Neutrophil (primary cell): Measurements from ENCODE around the gene NPHP3.

ENCODE experiments used
- H3K27ac ChIP-seq: fragments of 200-600 bp; sonication (generic); 2 replicates; pipeline ENCODE4 v1.5.1; 2016; ENCODE audit warnings: mild to moderate bottlenecking, moderate library complexity
- H3K27me3 ChIP-seq: fragments of 200-600 bp; sonication (generic); 2 replicates; pipeline ENCODE4 v1.6.0; 2016; ENCODE audit warnings: mild to moderate bottlenecking
- H3K36me3 ChIP-seq: fragments of 200-600 bp; sonication (generic); 2 replicates; pipeline ENCODE4 v1.5.1; 2017
- H3K4me1 ChIP-seq, 2 experiments: fragments of 200-600 bp in 1 of 2; sonication (generic) in 1 of 2; 1 replicate in 1 of 2; 2 replicates in 1 of 2; pipeline versions ENCODE4 v1.5.1 to v1.6.1; 2013 to 2016; ENCODE audit warnings: low read depth in 1 of 2, low read length in 1 of 2, mild to moderate bottlenecking in 1 of 2, moderate library complexity in 1 of 2; ENCODE audit not compliant: control insufficient read depth in 1 of 2, insufficient read depth in 1 of 2
- H3K4me3 ChIP-seq, 2 experiments: fragments of 200-600 bp in 1 of 2; sonication (generic) in 1 of 2; 1 replicate in 1 of 2; 2 replicates in 1 of 2; pipeline ENCODE4 v1.5.1; 2013 to 2016; ENCODE audit warnings: low read depth in 1 of 2, low read length in 1 of 2, mild to moderate bottlenecking in 1 of 2, moderate library complexity in 1 of 2
- H3K9me3 ChIP-seq: fragments of 200-600 bp; sonication (generic); 2 replicates; pipeline ENCODE4 v1.5.1; 2016
- CTCF ChIP-seq: fragments of 200-600 bp; sonication (generic); IDR thresholded peaks from 2 replicates; pipeline ENCODE4 v1.5.1; 2016; ENCODE audit warnings: antibody characterized with exemption

NPHP3 gene

GRCh38 chr3:132721479-132722164, 587 bp downstream of the NPHP3 start:
- Histone ChIP-seq H3K27me3 (no peaks in the 10 kb centered on the region), H3K4me3 (peak overlapping the region; percentile 75 to 84), H3K27ac (peak overlapping the region; percentile 94), H3K9me3 (no peaks in the 10 kb centered on the region), H3K36me3 (peaks cover 21% of the 10 kb centered on the region), H3K4me1 (peaks cover 21 to 24% of the 10 kb centered on the region in 2 experiments)
- TF ChIP-seq CTCF: no peak

- Histone ChIP-seq H3K4me3 (no peak overlapping the region), H3K27me3 (no peaks in the 10 kb centered on the region), H3K27ac (no peak overlapping the region), H3K9me3 (no peaks in the 10 kb centered on the region), H3K36me3 (peaks cover 29% of the 10 kb centered on the region), H3K4me1 (peaks cover 21 to 24% of the 10 kb centered on the region in 2 experiments)
- no peak for TF ChIP-seq CTCF
These were observed 2.0 kb downstream of the NPHP3 start for GRCh38 chr3:132720228-132720627.

GRCh38 chr3:132716372-132716771, 5.8 kb downstream of the NPHP3 start:
- peaks cover 51% of the 10 kb centered on the region for H3K36me3 ChIP-seq
- no peaks in the 10 kb centered on the region for H3K27me3 ChIP-seq
- peaks cover 12 to 13% of the 10 kb centered on the region in 2 experiments for H3K4me1 ChIP-seq
- H3K4me3 ChIP-seq: no peak overlapping the region
- no peaks in the 10 kb centered on the region for H3K9me3 ChIP-seq
- no peak for TF ChIP-seq CTCF
- no peak overlapping the region for H3K27ac ChIP-seq

- Histone ChIP-seq H3K27ac (no peak overlapping the region), H3K36me3 (peaks cover 69% of the 10 kb centered on the region), H3K4me3 (no peak overlapping the region), H3K4me1 (no peaks in the 10 kb centered on the region), H3K27me3 (no peaks in the 10 kb centered on the region), H3K9me3 (no peaks in the 10 kb centered on the region)
- no peak for TF ChIP-seq CTCF
These were observed 8.1 kb downstream of the NPHP3 start for GRCh38 chr3:132713977-132714727.

- no peak overlapping the region for H3K27ac ChIP-seq
- TF ChIP-seq CTCF: no peak
- no peaks in the 10 kb centered on the region for H3K27me3 ChIP-seq
- H3K36me3 ChIP-seq: peaks cover 69% of the 10 kb centered on the region
- no peak overlapping the region for H3K4me3 ChIP-seq
- no peaks in the 10 kb centered on the region for H3K4me1 ChIP-seq
- no peaks in the 10 kb centered on the region for H3K9me3 ChIP-seq
These were observed 11.9 kb downstream of the NPHP3 start for GRCh38 chr3:132710311-132710710.
